GM19467 (cell line): ENCODE results near the gene PHACTR3.
"Not testable (repeated sequence)": the region's sequence is repeated elsewhere in the genome, so short reads cannot be mapped to it uniquely, and the experiment has no call there.

ENCODE experiments used
- ATAC-seq: cut with Tn5 transposase; IDR thresholded peaks from one replicate; pipeline ENCODE4 v1.9.1; 2021; ENCODE audit warnings: mild to moderate bottlenecking, moderate library complexity; ENCODE audit not compliant: unreplicated experiment

Gene PHACTR3

GRCh38 chr20:59618131-59618530 is 13.8 kb downstream of the PHACTR3 start:
- ATAC-seq: no peak

GRCh38 chr20:59618585-59618984 is 14.2 kb downstream of the PHACTR3 start:
- ATAC-seq: not testable (repeated sequence)

GRCh38 chr20:59620860-59621505 is 16.6 kb downstream of the PHACTR3 start:
- no peak for ATAC-seq

- no peak for ATAC-seq
Measured at GRCh38 chr20:59622496-59622895, 18.2 kb downstream of the PHACTR3 start.

- no peak for ATAC-seq
Measured at GRCh38 chr20:59623133-59623532, 18.8 kb downstream of the PHACTR3 start.

- ATAC-seq: no peak
Measured at GRCh38 chr20:59623583-59623982, 19.2 kb downstream of the PHACTR3 start.

GRCh38 chr20:59624401-59624800 is 20.1 kb downstream of the PHACTR3 start:
- no peak for ATAC-seq

- ATAC-seq: no peak
Measured at GRCh38 chr20:59625214-59625922, 21.0 kb downstream of the PHACTR3 start.

- ATAC-seq: no peak
Measured at GRCh38 chr20:59627298-59627697, 23.0 kb downstream of the PHACTR3 start.

GRCh38 chr20:59628171-59628570 is 23.8 kb downstream of the PHACTR3 start:
- no peak for ATAC-seq

GRCh38 chr20:59629141-59630045 is 25.1 kb downstream of the PHACTR3 start:
- ATAC-seq: no peak

- no peak for ATAC-seq
Measured at GRCh38 chr20:59630526-59630925, 26.2 kb downstream of the PHACTR3 start.

GRCh38 chr20:59631751-59632540 is 27.6 kb downstream of the PHACTR3 start:
- ATAC-seq: no peak

- ATAC-seq: no peak
Measured at GRCh38 chr20:59632541-59633113, 28.3 kb downstream of the PHACTR3 start.

- ATAC-seq: no peak
Measured at GRCh38 chr20:59633656-59634251, 29.4 kb downstream of the PHACTR3 start.

- ATAC-seq: no peak
Measured at GRCh38 chr20:59634435-59635005, 30.2 kb downstream of the PHACTR3 start.

- ATAC-seq: no peak
Measured at GRCh38 chr20:59636766-59637370, 32.5 kb downstream of the PHACTR3 start.

- no peak for ATAC-seq
Measured at GRCh38 chr20:59640267-59640666, 35.9 kb downstream of the PHACTR3 start.

GRCh38 chr20:59643615-59644061 is 39.3 kb downstream of the PHACTR3 start:
- ATAC-seq: no peak
